ENCODE measurements around the gene ETNK2.

The ETNK2 gene

GRCh38 chr1:204147406-204148383 lies 4.1 kb downstream of the ETNK2 start:
- no peak overlapping the region for H3K4me3 ChIP-seq (ENCODE audit: low read depth, low read length)
- no peak for DNase-seq (ENCODE audit: low read depth)
- TF ChIP-seq CTCF (IDR thresholded peaks at IDR 0.05; ENCODE audit: control insufficient read depth, extremely low read depth, insufficient read depth), result no peak

- no peak overlapping the region for H3K4me3 ChIP-seq (ENCODE audit: low read depth, low read length)
- no peak for TF ChIP-seq CTCF (IDR thresholded peaks at IDR 0.05; ENCODE audit: control insufficient read depth, extremely low read depth, insufficient read depth)
- DNase-seq (ENCODE audit: low read depth), result no peak
Measured at GRCh38 chr1:204146965-204147364, 4.9 kb downstream of the ETNK2 start.

- no peak for TF ChIP-seq CTCF (IDR thresholded peaks at IDR 0.05; ENCODE audit: control insufficient read depth, extremely low read depth, insufficient read depth)
- DNase-seq (ENCODE audit: low read depth), result no peak
- H3K4me3 ChIP-seq (ENCODE audit: low read depth, low read length), result no peak overlapping the region
Measured at GRCh38 chr1:204146309-204146708, 5.5 kb downstream of the ETNK2 start.

GRCh38 chr1:204145033-204145504 lies 6.8 kb downstream of the ETNK2 start:
- H3K4me3 ChIP-seq (ENCODE audit: low read depth, low read length), result no peak overlapping the region
- TF ChIP-seq CTCF (IDR thresholded peaks at IDR 0.05; ENCODE audit: control insufficient read depth, extremely low read depth, insufficient read depth), result no peak
- no peak for DNase-seq (ENCODE audit: low read depth)

- no peak for TF ChIP-seq CTCF (IDR thresholded peaks at IDR 0.05; ENCODE audit: control insufficient read depth, extremely low read depth, insufficient read depth)
- no peak overlapping the region for H3K4me3 ChIP-seq (ENCODE audit: low read depth, low read length)
- DNase-seq (ENCODE audit: low read depth), result no peak
Measured at GRCh38 chr1:204143276-204144041, 8.4 kb downstream of the ETNK2 start.

- H3K4me3 ChIP-seq (ENCODE audit: low read depth, low read length), result no peak overlapping the region
- no peak for TF ChIP-seq CTCF (IDR thresholded peaks at IDR 0.05; ENCODE audit: control insufficient read depth, extremely low read depth, insufficient read depth)
- DNase-seq (ENCODE audit: low read depth), result no peak
Measured at GRCh38 chr1:204142032-204142974, 9.5 kb downstream of the ETNK2 start.
